Stomach (tissue), 19 donors: ENCODE results near the gene SULT1A1. TPM values are rescaled to one million over a fixed set of nuclear protein-coding genes. Genes with fewer than 3 reads are reported as not detected.
"Not testable (repeated sequence)": the region's sequence is repeated elsewhere in the genome, so short reads cannot be mapped to it uniquely, and the experiment has no call there.

Source experiments
- DNase-seq, 2 donors: peaks; one replicate each; pipeline versions ENCODE4 v3.0.0 to v3.0.0-alpha.2; 2013 to 2019
- H3K27ac ChIP-seq, 5 donors: fragments of 200-600 bp in 4 of 5; sonication (generic) in 4 of 5; one replicate each; pipeline ENCODE4 v1.5.1; 2013 to 2019; ENCODE audit warnings: mild to moderate bottlenecking in 1 of 5, moderate library complexity in 1 of 5
- H3K27me3 ChIP-seq, 3 donors: fragments of 200-600 bp; sonication (generic); one replicate each; pipeline ENCODE4 v1.5.1; 2017 to 2019; ENCODE audit warnings: mixed run types in 1 of 3
- H3K36me3 ChIP-seq, 4 donors: fragments of 200-600 bp; sonication (generic); 1 replicate in 3 of 4; 2 replicates in 1 of 4; pipeline ENCODE4 v1.5.1; 2016 to 2019
- H3K4me1 ChIP-seq, 4 donors: fragments of 200-600 bp; sonication (generic); one replicate each; pipeline ENCODE4 v1.5.1; 2016 to 2019
- H3K4me3 ChIP-seq, 4 donors: fragments of 200-600 bp; sonication (generic) in 3 of 4; one replicate each; pipeline ENCODE4 v1.5.1; 2016 to 2019; ENCODE audit warnings: mild to moderate bottlenecking in 1 of 4
- H3K9me3 ChIP-seq, 4 donors: fragments of 200-600 bp; sonication (generic); one replicate each; pipeline ENCODE4 v1.5.1; 2016 to 2019
- CTCF ChIP-seq, 7 experiments: fragments of 450-650 bp in 4 of 7; fragments of 200-600 bp in 3 of 7; sonication (generic) in 3 of 7; IDR thresholded peaks; one replicate each; pipeline ENCODE4 v1.5.1; 2016 to 2019; ENCODE audit warnings: antibody characterized with exemption in 7 of 7, control low read depth in 2 of 7, mild to moderate bottlenecking in 1 of 7
- EP300 ChIP-seq: sonication (generic); formaldehyde crosslinking; IDR thresholded peaks from one replicate; pipeline ENCODE4 v1.6.1; 2017; ENCODE audit warnings: antibody characterized with exemption
- POLR2A ChIP-seq, 4 donors: fragments of 450-650 bp; IDR thresholded peaks; one replicate each; pipeline ENCODE4 v1.6.1; 2016; ENCODE audit warnings: antibody characterized with exemption in 4 of 4, control low read depth in 2 of 4, mild to moderate bottlenecking in 1 of 4, moderate library complexity in 1 of 4
- POLR2AphosphoS5 ChIP-seq, 3 donors: sonication (generic); formaldehyde crosslinking; IDR thresholded peaks; one replicate each; pipeline ENCODE4 v1.6.1; 2016; ENCODE audit warnings: antibody characterized with exemption in 3 of 3
- WGBS, 5 donors: extraction: QIAGEN DNeasy Blood & Tissue Kit in 3 of 5; methylation state at CpG; one replicate each; pipeline versions ENCODE4 v1.1.5 to v1.1.7; 2013 to 2018; 5-methylcytosine and 5-hydroxymethylcytosine counted together
- intact Hi-C: fragments of 100-400 bp; cut with DNase I; formaldehyde crosslinking; loops from one replicate; pipeline ENCODE4 v1.15.1; 2023; ENCODE audit warnings: low total_unique reads
- long read RNA-seq, 10 donors: transcript quantifications; one replicate each; lab custom pipeline, GENCODE V29; 2026
- polyA plus RNA-seq, 3 donors: library from polyadenylated mRNA; stranded (reverse); fragments of 200-250 nt; gene quantifications; one replicate each; pipeline ENCODE4 v1.2.3, GENCODE V29; 2013
- total RNA-seq, 5 donors: library from RNA; depleted of rRNA; stranded (reverse); fragments of >200 nt; gene quantifications; one replicate each; pipeline versions ENCODE4 v1.1.0 to v1.2.3, GENCODE V29; 2014 to 2016
- donor health status: healthy with polysubstance abuse.
- donor health status: Bipolar disorder and iron deficiency.
- donor health status: healthy.

The SULT1A1 gene
- total RNA-seq (10 to 100 TPM in 4 of 5 donors, 1 to 10 TPM in 1; 6.2 to 99.8 (median 66.9) TPM), polyA plus RNA-seq (10 to 100 TPM; 27.7 to 74.8 (median 34.4) TPM)
- long read RNA-seq, donor 1, partial matches to known transcripts, result 0 of 2 reads
- long read RNA-seq, donor 1, other reads (novel, unspliced or antisense), result 0 of 2 reads
- long read RNA-seq, donor 2, full-length matches to known transcripts, result 10 of 10 reads
- long read RNA-seq, donor 2, partial matches to known transcripts, result 0 of 10 reads
- long read RNA-seq, donor 2, other reads (novel, unspliced or antisense), result 0 of 10 reads
- long read RNA-seq, donor 3, partial matches to known transcripts, result 11 of 14 reads
- long read RNA-seq, donor 3, other reads (novel, unspliced or antisense), result 0 of 14 reads
- long read RNA-seq, donor 4, result 0 reads
- long read RNA-seq, donor 5, full-length matches to known transcripts, result 2 of 2 reads
- long read RNA-seq, donor 5, partial matches to known transcripts, result 0 of 2 reads
- long read RNA-seq, donor 5, other reads (novel, unspliced or antisense), result 0 of 2 reads
- long read RNA-seq, donor 6, full-length matches to known transcripts, result 22 of 22 reads
- long read RNA-seq, donor 6, partial matches to known transcripts, result 0 of 22 reads
- long read RNA-seq, donor 6, other reads (novel, unspliced or antisense), result 0 of 22 reads
- long read RNA-seq, donor 7, transcript SULT1A1-201 (8 exons, 1,162 nt), result major isoform, 9 of 9 reads
- long read RNA-seq, donor 7, partial matches to known transcripts, result 0 of 9 reads
- long read RNA-seq, donor 7, other reads (novel, unspliced or antisense), result 0 of 9 reads
- long read RNA-seq, donor 8, partial matches to known transcripts, result 0 of 2 reads
- long read RNA-seq, donor 8, other reads (novel, unspliced or antisense), result 0 of 2 reads
- long read RNA-seq, donor 9, partial matches to known transcripts, result 0 of 1 reads
- long read RNA-seq, donor 9, other reads (novel, unspliced or antisense), result 0 of 1 reads
- long read RNA-seq, donor 10, full-length matches to known transcripts, result 5 of 5 reads
- long read RNA-seq, donor 10, partial matches to known transcripts, result 0 of 5 reads
- long read RNA-seq, donor 10, other reads (novel, unspliced or antisense), result 0 of 5 reads

GRCh38 chr16:28609631-28610594, at the start of gene SULT1A1:
SULT1A1 (minus strand) TSS chr16:28610044; CDS start chr16:28608855, 1,189 bp downstream.
- peak within 1 kb of the TSS; percentile 32 to 80 (median 65) for H3K27ac ChIP-seq
- H3K9me3 ChIP-seq, result no peaks in the 10 kb centered on the region
- 8 to 25% (median 19%) methylated on average over 11 of the region's 11 CpGs for WGBS, 5 donors
- intact Hi-C loops, result no loop called here
- H3K4me3 ChIP-seq, result peak within 1 kb of the TSS; percentile 25 to 39 (median 32)
- H3K27me3 ChIP-seq, result peaks cover 0 to 6% (median 0%) of the 10 kb centered on the region in 3 donors
- peak; percentile 78 to 92 for DNase-seq
- peaks cover 12 to 37% (median 21%) of the 10 kb centered on the region in 4 donors for H3K4me1 ChIP-seq
- TF ChIP-seq POLR2A (IDR thresholded peaks at IDR 0.05) (no peak), POLR2AphosphoS5 (IDR thresholded peaks at IDR 0.05) (peak in 1 of 3 donors; percentile 21), CTCF (IDR thresholded peaks at IDR 0.05) (no peak), EP300 (no peak)
- H3K36me3 ChIP-seq, result peaks cover 0 to 28% (median 14%) of the 10 kb centered on the region in 4 donors

- H3K4me3 ChIP-seq, H3K36me3 ChIP-seq: not testable (repeated sequence)
- 55 to 84% (median 61%) methylated on average over 2 of the region's 2 CpGs for WGBS, 5 donors
These were observed 30.1 kb upstream of the SULT1A1 start for GRCh38 chr16:28639959-28640358.

GRCh38 chr16:28638359-28638758, 28.5 kb upstream of the SULT1A1 start:
- 61 to 93% (median 80%) methylated on average over 3 to 4 of the region's 5 CpGs; no CpG with 5 or more reads in 1 of the 5 donors for WGBS, 5 donors
- H3K27me3 ChIP-seq, H3K36me3 ChIP-seq, H3K27ac ChIP-seq, DNase-seq, H3K4me1 ChIP-seq, H3K4me3 ChIP-seq, intact Hi-C loops, H3K9me3 ChIP-seq: not testable (repeated sequence)

More at GRCh38 chr16:28639959-28640358, 30.1 kb upstream of the SULT1A1 start:
- H3K27me3 ChIP-seq, intact Hi-C loops, H3K27ac ChIP-seq, H3K9me3 ChIP-seq, H3K4me1 ChIP-seq, DNase-seq: not testable (repeated sequence)

- H3K27ac ChIP-seq, H3K4me3 ChIP-seq, DNase-seq, H3K4me1 ChIP-seq, H3K36me3 ChIP-seq, H3K27me3 ChIP-seq, H3K9me3 ChIP-seq, intact Hi-C loops: not testable (repeated sequence)
- WGBS, 5 donors, result 86 to 88% methylated on average over 1 of the region's 1 CpG; no CpG with 5 or more reads in 3 of the 5 donors
These were observed 27.9 kb upstream of the SULT1A1 start, which contains the start of gene NPIPB8 for GRCh38 chr16:28637765-28638164. NPIPB8 (plus strand) TSS chr16:28638065; CDS start chr16:28638361, 296 bp downstream.

GRCh38 chr16:28636093-28636823, 26.4 kb upstream of the SULT1A1 start:
- H3K27me3 ChIP-seq, intact Hi-C loops, H3K36me3 ChIP-seq, H3K4me1 ChIP-seq, DNase-seq, H3K27ac ChIP-seq, H3K9me3 ChIP-seq, H3K4me3 ChIP-seq: not testable (repeated sequence)
- 43 to 61% (median 50%) methylated on average over 5 of the region's 5 CpGs for WGBS, 5 donors

GRCh38 chr16:28630905-28631304, 21.1 kb upstream of the SULT1A1 start:
- DNase-seq, intact Hi-C loops, H3K36me3 ChIP-seq, H3K4me3 ChIP-seq, H3K9me3 ChIP-seq, H3K27me3 ChIP-seq, H3K27ac ChIP-seq, H3K4me1 ChIP-seq: not testable (repeated sequence)
- 30 to 81% (median 48%) methylated on average over 3 to 5 of the region's 5 CpGs for WGBS, 5 donors
